ENCODE results near the gene CMTM3.
A peak's percentile ranks its signal among the peaks of the same experiment; 100 is the strongest.

DNA sequence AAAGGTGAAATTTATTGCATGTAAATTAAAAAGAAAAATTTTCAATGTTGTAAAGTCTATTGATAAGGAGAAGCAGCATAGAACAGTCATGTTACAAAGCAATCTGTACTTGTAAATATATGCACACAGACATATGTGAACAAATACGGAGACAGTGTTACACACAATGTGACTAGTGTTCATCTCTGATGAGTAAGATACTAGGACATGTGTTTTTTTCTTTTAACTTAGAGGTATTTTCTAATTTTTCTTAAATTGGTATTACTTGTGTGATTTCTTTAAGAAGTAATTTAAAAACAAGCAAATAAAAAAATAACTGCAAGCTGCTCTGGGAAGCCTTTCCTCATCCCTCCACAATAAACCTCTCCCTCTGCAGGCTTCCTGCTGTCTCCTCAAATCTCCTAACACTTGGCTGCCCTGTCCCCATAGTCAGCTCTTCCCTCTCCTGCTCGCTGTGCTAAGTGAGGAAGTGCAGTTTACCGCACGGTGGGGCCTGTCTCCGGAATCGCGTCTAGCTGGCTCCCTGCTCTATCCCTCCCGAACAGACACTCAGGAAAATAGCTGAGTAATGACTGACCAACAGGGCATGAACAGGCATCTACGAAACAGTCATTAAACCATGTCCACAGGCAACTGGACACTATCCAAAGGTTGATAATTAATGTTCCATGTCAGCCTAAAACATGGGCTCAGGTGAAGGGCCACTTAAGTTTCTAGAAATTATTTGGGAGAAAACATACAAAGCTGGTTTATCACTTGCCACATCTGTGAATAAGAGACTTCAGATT, 56.1 kb downstream of the CMTM3 start:
- TF ChIP-seq JUND (IDR thresholded peaks at IDR 0.05): no peak
- peak; percentile 58 to 64 for TF ChIP-seq RAD21 (IDR thresholded peaks at IDR 0.05)

Measured in liver (tissue), 2 donors.